Thoracic aorta (tissue), 2 donors: Measurements from ENCODE around the gene TANC2. TPM values are rescaled to one million over a fixed set of nuclear protein-coding genes. Genes with fewer than 3 reads are reported as not detected.

Experiments used
- ATAC-seq: fragments of 150-250 bp; one replicate; pipeline ENCODE4 v1.8.0; 2017; ENCODE audit warnings: low read depth; ENCODE audit not compliant: insufficient number of reproducible peaks, low FRiP score
- DNase-seq: peaks from one replicate; pipeline ENCODE4 v3.0.0-alpha.2; 2020; ENCODE audit warnings: low spot score
- H3K27ac ChIP-seq, 2 donors: fragments of 200-600 bp; sonication (generic); 1 replicate in 1 of 2; 2 replicates in 1 of 2; pipeline ENCODE4 v1.5.1; 2016; ENCODE audit warnings: mild to moderate bottlenecking in 2 of 2, moderate library complexity in 2 of 2
- H3K27me3 ChIP-seq: fragments of 200-600 bp; sonication (generic); replicated peaks from 2 replicates; pipeline ENCODE4 v1.6.0; 2016; ENCODE audit warnings: mild to moderate bottlenecking; ENCODE audit not compliant: insufficient read depth
- H3K36me3 ChIP-seq: fragments of 200-600 bp; sonication (generic); one replicate; pipeline ENCODE4 v1.5.1; 2016
- H3K4me1 ChIP-seq, 2 donors: fragments of 200-600 bp; sonication (generic); 1 replicate in 1 of 2; 2 replicates in 1 of 2; pipeline versions ENCODE4 v1.5.1 to v1.6.0; 2016; ENCODE audit warnings: low read depth in 2 of 2, mild to moderate bottlenecking in 1 of 2; ENCODE audit not compliant: control insufficient read depth in 1 of 2
- H3K4me3 ChIP-seq: fragments of 200-600 bp; sonication (generic); 2 replicates; pipeline ENCODE4 v1.5.1; 2016; ENCODE audit warnings: mild to moderate bottlenecking
- H3K9me3 ChIP-seq: fragments of 200-600 bp; sonication (generic); 2 replicates; pipeline ENCODE4 v1.5.1; 2016
- CTCF ChIP-seq: fragments of 200-600 bp; sonication (generic); IDR thresholded peaks from one replicate; pipeline ENCODE4 v1.5.1; 2019; ENCODE audit warnings: antibody characterized with exemption
- total RNA-seq, 2 donors: library from RNA; depleted of rRNA; stranded (reverse); fragments of >200 nt; gene quantifications; one replicate each; pipeline versions ENCODE4 v1.1.0 to v1.2.3, GENCODE V29; 2016

TANC2 gene
- total RNA-seq, 2 donors from 2014 or later, result 19.6 to 42.7 TPM

GRCh38 chr17:62964506-62964905, 1.5 kb upstream of the TANC2 start:
- DNase-seq (no peak), ATAC-seq (no peak)
- Histone ChIP-seq H3K36me3 (no peaks in the 10 kb centered on the region), H3K27ac (no peak overlapping the region), H3K4me3 (no peak overlapping the region), H3K27me3 (no peaks in the 10 kb centered on the region), H3K4me1 (peaks cover 9 to 22% of the 10 kb centered on the region in 2 donors), H3K9me3 (no peaks in the 10 kb centered on the region)
- TF ChIP-seq CTCF, result no peak

GRCh38 chr17:62965174-62965685, 805 bp upstream of the TANC2 start:
- ATAC-seq (no peak), DNase-seq (no peak)
- no peak for TF ChIP-seq CTCF
- peak overlapping the region; percentile 80 for H3K4me3 ChIP-seq
- H3K27ac ChIP-seq, result peak overlapping the region; percentile 67 to 68
- H3K36me3 ChIP-seq, result no peaks in the 10 kb centered on the region
- no peaks in the 10 kb centered on the region for H3K9me3 ChIP-seq
- no peaks in the 10 kb centered on the region for H3K27me3 ChIP-seq
- H3K4me1 ChIP-seq, result peaks cover 9 to 22% of the 10 kb centered on the region in 2 donors

- peaks cover 9 to 22% of the 10 kb centered on the region in 2 donors for H3K4me1 ChIP-seq
- H3K36me3 ChIP-seq, result no peaks in the 10 kb centered on the region
- DNase-seq (no peak), ATAC-seq (peak; percentile 63)
- H3K4me3 ChIP-seq, result peak overlapping the region; percentile 94
- no peaks in the 10 kb centered on the region for H3K9me3 ChIP-seq
- no peaks in the 10 kb centered on the region for H3K27me3 ChIP-seq
- no peak for TF ChIP-seq CTCF
- peak overlapping the region; percentile 74 to 76 for H3K27ac ChIP-seq
Observed at GRCh38 chr17:62966426-62967204, 580 bp downstream of the TANC2 start.

- DNase-seq (no peak), ATAC-seq (no peak)
- no peak for TF ChIP-seq CTCF
- Histone ChIP-seq H3K9me3 (no peaks in the 10 kb centered on the region), H3K4me3 (peak overlapping the region; percentile 94), H3K27me3 (no peaks in the 10 kb centered on the region), H3K27ac (no peak overlapping the region), H3K4me1 (peaks cover 9 to 22% of the 10 kb centered on the region in 2 donors), H3K36me3 (no peaks in the 10 kb centered on the region)
Observed at GRCh38 chr17:62967205-62967529, 1.1 kb downstream of the TANC2 start.

- Histone ChIP-seq H3K27me3 (no peaks in the 10 kb centered on the region), H3K4me3 (peak overlapping the region; percentile 12), H3K27ac (no peak overlapping the region), H3K36me3 (no peaks in the 10 kb centered on the region), H3K9me3 (no peaks in the 10 kb centered on the region), H3K4me1 (peaks cover 9 to 22% of the 10 kb centered on the region in 2 donors)
- no peak for ATAC-seq
- DNase-seq, result no peak
- TF ChIP-seq CTCF, result peak; percentile 73
Observed at GRCh38 chr17:62968445-62968923, 2.4 kb downstream of the TANC2 start.
